Brain pericyte (primary cell): ENCODE data around the gene FHIT.
"Not testable (repeated sequence)": the region's sequence is repeated elsewhere in the genome, so short reads cannot be mapped to it uniquely, and the experiment has no call there.

Experiments used
- DNase-seq: peaks from one replicate; pipeline ENCODE4 v3.0.0-alpha.2; 2012; ENCODE audit warnings: low read depth, low spot score

FHIT gene

GRCh38 chr3:60708191-60708975 is 542.9 kb downstream of the FHIT start:
- DNase-seq: peak; percentile 62

GRCh38 chr3:60707452-60708020 is 543.7 kb downstream of the FHIT start:
- DNase-seq: no peak

GRCh38 chr3:60703956-60704736 is 547.1 kb downstream of the FHIT start:
- no peak for DNase-seq

- no peak for DNase-seq
Measured at GRCh38 chr3:60703008-60703407, 548.2 kb downstream of the FHIT start.

- DNase-seq: no peak
Measured at GRCh38 chr3:60698117-60698516, 553.1 kb downstream of the FHIT start.

GRCh38 chr3:60697132-60697531 is 554.1 kb downstream of the FHIT start:
- DNase-seq: no peak

GRCh38 chr3:60696428-60697125 is 554.7 kb downstream of the FHIT start:
- DNase-seq: no peak

- DNase-seq: no peak
Measured at GRCh38 chr3:60675424-60675823, 575.8 kb downstream of the FHIT start.

GRCh38 chr3:60674870-60675269 is 576.4 kb downstream of the FHIT start:
- DNase-seq: no peak

- peak; percentile 32 for DNase-seq
Measured at GRCh38 chr3:60673123-60673522, 578.1 kb downstream of the FHIT start.

GRCh38 chr3:60672337-60672736 is 578.9 kb downstream of the FHIT start:
- DNase-seq: not testable (repeated sequence)

GRCh38 chr3:60669636-60670035 is 581.6 kb downstream of the FHIT start:
- DNase-seq: no peak

- no peak for DNase-seq
Measured at GRCh38 chr3:60660026-60660425, 591.2 kb downstream of the FHIT start.

- no peak for DNase-seq
Measured at GRCh38 chr3:60659098-60659497, 592.2 kb downstream of the FHIT start.

GRCh38 chr3:60657972-60658371 is 593.3 kb downstream of the FHIT start:
- DNase-seq: no peak

GRCh38 chr3:60652829-60653228 is 598.4 kb downstream of the FHIT start:
- no peak for DNase-seq

GRCh38 chr3:60651799-60652198 is 599.5 kb downstream of the FHIT start:
- no peak for DNase-seq

- DNase-seq: no peak
Measured at GRCh38 chr3:60650171-60650570, 601.1 kb downstream of the FHIT start.

GRCh38 chr3:60645801-60646200 is 605.5 kb downstream of the FHIT start:
- DNase-seq: no peak

- no peak for DNase-seq
Measured at GRCh38 chr3:60643831-60644230, 607.4 kb downstream of the FHIT start.

GRCh38 chr3:60641354-60641753 is 609.9 kb downstream of the FHIT start:
- no peak for DNase-seq

- DNase-seq: no peak
Measured at GRCh38 chr3:60636846-60637245, 614.4 kb downstream of the FHIT start.
